Stimulated activated naive CD8-positive, alpha-beta T cell treated with anti-CD3 and anti-CD28 coated beads, Interleukin-15, Interleukin-2, amounts not matched to agents 100 ng/mL and 50 ng/mL, for 24 hours (primary cell): ENCODE data around the gene GAL3ST1.
A peak's percentile ranks its signal among the peaks of the same experiment; 100 is the strongest.
"Not testable (repeated sequence)": the region's sequence is repeated elsewhere in the genome, so short reads cannot be mapped to it uniquely, and the experiment has no call there.

Experiments used
- H3K27ac Mint-ChIP-seq: one replicate; pipeline ENCODE4 v1.8.0; 2021; ENCODE audit warnings: mild to moderate bottlenecking, mixed read lengths
- H3K27me3 Mint-ChIP-seq: one replicate; pipeline ENCODE4 v1.8.0; 2021; ENCODE audit warnings: mixed read lengths
- H3K36me3 Mint-ChIP-seq: one replicate; pipeline ENCODE4 v1.8.0; 2021; ENCODE audit warnings: low read depth, mixed read lengths
- H3K4me1 Mint-ChIP-seq: one replicate; pipeline ENCODE4 v1.8.0; 2021; ENCODE audit warnings: low read depth, mixed read lengths
- H3K4me3 Mint-ChIP-seq: one replicate; pipeline ENCODE4 v1.8.0; 2021; ENCODE audit warnings: mild to moderate bottlenecking, mixed read lengths
- H3K9me3 Mint-ChIP-seq: one replicate; pipeline ENCODE4 v1.8.0; 2021; ENCODE audit warnings: mixed read lengths

The GAL3ST1 gene

DNA sequence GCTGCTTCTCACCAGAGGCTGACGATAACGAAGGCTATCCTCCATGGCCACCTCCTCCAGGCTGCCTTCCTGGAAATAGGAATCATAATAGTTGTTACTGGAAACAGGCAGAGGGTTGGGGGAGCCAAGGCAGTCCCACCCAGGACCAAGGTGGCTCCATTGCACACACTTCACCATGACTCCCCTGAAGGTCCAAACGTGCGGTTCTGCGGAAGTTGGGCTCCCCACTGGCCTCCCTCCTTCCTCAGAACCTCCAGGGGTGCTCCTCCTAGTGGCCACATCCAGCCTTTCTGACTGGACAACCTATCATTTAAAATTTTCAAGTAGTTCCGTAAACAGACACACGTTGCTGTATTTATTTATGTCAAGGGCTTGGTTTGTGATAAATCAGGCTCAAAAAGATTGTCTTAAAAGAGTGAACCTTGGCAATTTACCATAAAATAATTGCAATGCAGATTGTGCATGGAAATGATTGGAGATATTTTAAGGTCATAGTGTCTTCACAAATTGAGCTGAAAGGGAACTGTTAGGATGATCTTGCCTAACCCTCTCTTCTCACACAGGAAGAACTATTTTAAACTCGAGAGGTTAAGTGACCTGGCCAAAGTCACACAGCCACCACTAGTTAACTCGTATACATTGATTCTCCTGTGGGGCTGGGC, 31.1 kb upstream of the GAL3ST1 start:
- Mint-ChIP-seq H3K4me3 (peak overlapping the region; percentile 26), H3K9me3 (no peaks in the 10 kb centered on the region), H3K27me3 (no peaks in the 10 kb centered on the region), H3K27ac (no peak overlapping the region), H3K4me1 (peaks cover 37% of the 10 kb centered on the region), H3K36me3 (no peaks in the 10 kb centered on the region)

DNA sequence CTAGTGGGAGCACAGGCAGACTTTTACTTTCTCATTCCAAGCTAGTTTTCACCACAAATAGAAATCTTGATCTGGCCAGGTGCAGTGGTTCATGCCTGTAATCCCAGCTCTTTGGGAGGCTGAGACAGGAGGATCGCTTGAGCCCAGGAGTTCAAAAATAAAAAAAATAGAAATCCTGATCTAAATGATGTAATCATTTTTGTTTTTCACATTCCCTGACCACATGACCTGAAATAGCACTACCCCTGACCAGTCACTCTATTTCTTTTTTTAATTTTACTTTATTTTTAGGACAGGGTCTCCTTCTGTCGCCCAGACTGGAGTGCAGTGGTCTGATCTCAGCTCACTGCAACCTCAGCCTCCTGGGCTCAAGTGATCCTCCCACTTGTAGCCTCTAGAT, 30.3 kb upstream of the GAL3ST1 start:
- no peak overlapping the region for H3K27ac Mint-ChIP-seq
- H3K36me3 Mint-ChIP-seq: no peaks in the 10 kb centered on the region
- no peak overlapping the region for H3K4me3 Mint-ChIP-seq
- H3K9me3 Mint-ChIP-seq: no peaks in the 10 kb centered on the region
- H3K27me3 Mint-ChIP-seq: no peaks in the 10 kb centered on the region
- H3K4me1 Mint-ChIP-seq: peaks cover 35% of the 10 kb centered on the region

DNA sequence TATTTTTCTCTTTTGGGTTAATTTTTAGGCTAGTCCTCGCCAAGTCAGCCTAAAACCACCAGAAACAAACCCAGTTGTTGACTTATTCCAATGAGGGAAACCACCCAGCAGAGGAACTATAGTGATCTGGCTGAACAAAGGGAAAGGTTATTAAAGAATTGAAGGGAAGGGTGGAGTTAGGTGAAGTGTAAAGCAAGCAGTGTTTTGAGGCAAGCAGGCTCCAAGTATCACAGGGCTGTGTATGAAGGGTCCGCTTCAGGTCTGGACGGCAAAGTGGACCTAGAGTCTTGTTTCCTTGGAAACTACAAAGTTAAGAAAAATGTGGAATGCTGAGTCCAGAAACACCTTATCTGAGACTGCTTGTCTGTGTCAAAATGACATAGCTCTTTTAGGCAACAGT, 29.3 kb upstream of the GAL3ST1 start:
- Mint-ChIP-seq H3K27me3 (no peaks in the 10 kb centered on the region), H3K9me3 (no peaks in the 10 kb centered on the region), H3K4me1 (peaks cover 26% of the 10 kb centered on the region), H3K36me3 (no peaks in the 10 kb centered on the region), H3K27ac (no peak overlapping the region), H3K4me3 (no peak overlapping the region)

DNA sequence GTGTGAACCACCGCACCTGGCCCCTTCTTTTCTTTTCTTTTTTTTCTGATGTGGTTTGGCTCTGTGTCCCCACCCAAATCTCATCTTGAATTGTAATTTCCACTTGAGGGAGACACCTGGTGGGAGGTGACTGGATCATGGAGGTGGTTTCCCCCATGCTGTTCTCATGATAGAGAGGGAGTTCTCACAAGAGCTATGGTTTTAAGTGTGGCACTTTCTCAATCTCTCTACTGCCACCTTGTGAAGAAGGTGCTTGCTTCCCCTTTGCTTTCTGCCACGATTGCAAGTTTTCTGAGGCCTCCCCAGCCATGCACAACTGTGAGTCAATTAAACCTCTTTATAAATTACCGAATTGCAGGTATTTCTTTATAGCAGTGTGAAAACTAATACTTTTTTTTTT, 27.6 kb upstream of the GAL3ST1 start:
- Mint-ChIP-seq H3K27me3 (no peaks in the 10 kb centered on the region), H3K4me3 (no peak overlapping the region), H3K36me3 (no peaks in the 10 kb centered on the region), H3K27ac (no peak overlapping the region), H3K4me1 (peaks cover 17% of the 10 kb centered on the region), H3K9me3 (no peaks in the 10 kb centered on the region)

DNA sequence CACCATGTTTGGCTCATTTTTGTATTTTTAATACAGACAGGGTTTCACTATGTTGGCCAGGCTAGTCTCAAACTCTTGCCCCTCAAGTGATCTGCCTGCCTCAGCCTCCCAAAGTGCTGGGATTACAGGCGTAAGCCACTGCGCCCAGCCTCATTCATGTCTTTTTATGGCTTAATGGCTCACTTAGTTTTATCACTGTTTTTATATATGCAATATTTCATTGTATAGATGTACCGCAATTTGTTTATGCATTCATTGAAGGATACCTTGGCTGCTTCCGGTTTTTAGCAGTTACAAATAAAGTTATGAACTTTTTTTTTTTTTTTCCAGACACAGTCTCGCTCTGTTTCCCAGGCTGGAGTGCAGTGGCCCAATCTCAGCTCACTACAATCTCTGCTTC, 27.0 kb upstream of the GAL3ST1 start:
- no peaks in the 10 kb centered on the region for H3K9me3 Mint-ChIP-seq
- H3K27ac Mint-ChIP-seq: no peak overlapping the region
- no peak overlapping the region for H3K4me3 Mint-ChIP-seq
- H3K4me1 Mint-ChIP-seq: peaks cover 14% of the 10 kb centered on the region
- H3K27me3 Mint-ChIP-seq: no peaks in the 10 kb centered on the region
- no peaks in the 10 kb centered on the region for H3K36me3 Mint-ChIP-seq

DNA sequence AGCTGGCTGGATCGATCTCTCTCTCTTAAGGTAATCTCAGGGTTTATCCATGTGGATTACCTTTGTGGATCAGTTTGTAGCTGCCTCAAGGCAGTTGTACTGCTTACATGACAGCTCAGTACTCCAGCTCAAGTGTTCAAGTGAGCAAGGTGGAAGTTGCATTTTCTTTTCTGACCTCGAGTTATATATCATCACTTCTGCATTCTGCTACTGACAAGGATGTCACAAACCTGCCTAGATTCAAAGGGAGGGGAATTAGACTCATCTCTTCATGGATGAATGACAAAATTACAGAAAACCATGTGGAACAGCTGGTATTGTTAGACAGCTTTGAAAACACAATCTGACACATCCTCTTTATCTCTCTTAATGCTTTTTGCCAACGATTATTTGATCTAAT, 26.5 kb upstream of the GAL3ST1 start:
- Mint-ChIP-seq H3K27ac (no peak overlapping the region), H3K4me3 (no peak overlapping the region), H3K27me3 (no peaks in the 10 kb centered on the region), H3K9me3 (no peaks in the 10 kb centered on the region), H3K36me3 (no peaks in the 10 kb centered on the region), H3K4me1 (peaks cover 8% of the 10 kb centered on the region)

DNA sequence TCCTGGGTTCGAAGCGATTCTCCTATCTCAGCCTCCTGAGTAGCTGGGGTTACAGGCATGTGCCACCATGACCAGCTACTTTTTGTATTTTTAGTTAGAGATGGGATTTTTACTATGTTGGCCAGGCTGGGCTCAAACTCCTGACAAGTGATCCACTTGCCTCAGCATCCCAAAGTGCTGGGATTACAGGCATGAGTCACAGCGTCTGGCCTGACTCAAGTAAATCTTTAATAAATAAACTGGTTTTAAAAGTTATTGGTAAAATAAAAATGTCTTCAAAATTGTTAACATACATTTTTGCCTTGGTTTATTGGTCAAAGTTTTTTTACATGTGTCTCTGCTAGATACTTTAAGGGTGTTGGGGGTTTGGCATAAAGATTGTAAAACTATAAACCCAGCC, 24.5 kb upstream of the GAL3ST1 start:
- no peaks in the 10 kb centered on the region for H3K36me3 Mint-ChIP-seq
- no peak overlapping the region for H3K27ac Mint-ChIP-seq
- H3K4me3 Mint-ChIP-seq: no peak overlapping the region

DNA sequence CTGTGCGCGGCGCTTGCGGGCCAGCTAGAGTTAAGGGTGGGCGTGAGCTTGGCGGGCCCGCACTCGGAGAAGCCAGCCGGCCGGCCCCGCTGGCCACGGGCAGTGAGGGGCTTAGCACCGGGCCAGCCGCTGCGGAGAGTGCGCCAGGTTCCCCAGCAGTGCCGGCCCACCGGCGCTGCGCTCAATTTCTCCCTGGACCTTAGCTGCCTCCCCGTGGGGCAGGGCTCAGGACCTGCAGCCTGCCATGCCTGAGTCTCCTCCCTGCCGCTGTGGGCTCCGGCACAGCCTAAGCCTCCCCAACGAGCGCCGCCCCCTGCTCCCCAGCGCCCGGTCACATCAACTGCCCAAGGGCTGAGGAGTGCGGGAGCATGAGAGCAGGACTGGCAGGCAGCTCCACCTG, 22.4 kb upstream of the GAL3ST1 start:
- Mint-ChIP-seq H3K27ac (no peak overlapping the region), H3K9me3 (no peaks in the 10 kb centered on the region), H3K4me1 (peaks cover under 1% of the 10 kb centered on the region), H3K27me3 (no peaks in the 10 kb centered on the region), H3K4me3 (no peak overlapping the region), H3K36me3 (no peaks in the 10 kb centered on the region)

More for the DNA sequence above, 24.5 kb upstream of the GAL3ST1 start:
- Mint-ChIP-seq H3K9me3 (no peaks in the 10 kb centered on the region), H3K4me1 (peaks cover 4% of the 10 kb centered on the region), H3K27me3 (no peaks in the 10 kb centered on the region)

DNA sequence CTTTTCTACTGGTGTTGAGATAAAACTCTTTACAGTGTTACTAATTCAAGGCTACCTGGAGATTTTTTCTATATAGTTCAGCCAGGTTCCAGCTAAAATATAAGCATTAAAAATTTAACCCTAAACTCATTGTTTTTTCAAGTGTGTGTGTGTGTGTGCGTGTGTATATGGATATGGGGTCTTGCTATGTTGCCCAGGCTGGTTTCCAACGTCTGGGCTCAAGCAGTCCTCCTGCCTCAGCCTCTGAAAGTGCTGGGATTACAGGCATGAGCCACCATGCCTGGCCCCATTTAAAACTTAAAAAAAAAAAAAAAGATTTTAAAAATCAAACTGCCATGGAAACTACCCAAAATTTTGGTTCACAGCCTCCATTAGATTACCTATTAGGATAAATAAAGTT, 21.7 kb upstream of the GAL3ST1 start:
- no peaks in the 10 kb centered on the region for H3K36me3 Mint-ChIP-seq
- H3K9me3 Mint-ChIP-seq: no peaks in the 10 kb centered on the region
- no peak overlapping the region for H3K27ac Mint-ChIP-seq
- H3K27me3 Mint-ChIP-seq: no peaks in the 10 kb centered on the region
- H3K4me1 Mint-ChIP-seq: no peaks in the 10 kb centered on the region
- H3K4me3 Mint-ChIP-seq: no peak overlapping the region

DNA sequence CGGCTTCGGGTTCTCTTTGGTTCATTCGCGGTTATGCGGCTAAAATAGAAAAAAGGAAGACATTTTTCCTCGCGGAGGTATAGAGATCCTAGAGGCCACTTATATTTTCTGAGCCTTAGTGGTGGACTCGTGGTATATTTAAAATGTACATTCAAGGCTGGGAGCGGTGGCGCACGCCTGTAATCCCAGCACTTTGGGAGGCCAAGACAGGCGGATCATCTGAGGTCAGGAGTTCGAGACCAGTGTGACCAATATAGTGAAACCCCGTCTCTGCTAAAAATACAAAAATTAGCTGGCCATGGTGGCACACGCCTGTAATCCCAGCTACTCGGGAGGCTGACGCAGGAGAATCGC, 17.9 kb upstream of the GAL3ST1 start:
- not testable (repeated sequence) for H3K27me3 Mint-ChIP-seq, H3K9me3 Mint-ChIP-seq, H3K4me3 Mint-ChIP-seq, H3K27ac Mint-ChIP-seq, H3K4me1 Mint-ChIP-seq
- H3K36me3 Mint-ChIP-seq: peaks cover 31% of the 10 kb centered on the region

DNA sequence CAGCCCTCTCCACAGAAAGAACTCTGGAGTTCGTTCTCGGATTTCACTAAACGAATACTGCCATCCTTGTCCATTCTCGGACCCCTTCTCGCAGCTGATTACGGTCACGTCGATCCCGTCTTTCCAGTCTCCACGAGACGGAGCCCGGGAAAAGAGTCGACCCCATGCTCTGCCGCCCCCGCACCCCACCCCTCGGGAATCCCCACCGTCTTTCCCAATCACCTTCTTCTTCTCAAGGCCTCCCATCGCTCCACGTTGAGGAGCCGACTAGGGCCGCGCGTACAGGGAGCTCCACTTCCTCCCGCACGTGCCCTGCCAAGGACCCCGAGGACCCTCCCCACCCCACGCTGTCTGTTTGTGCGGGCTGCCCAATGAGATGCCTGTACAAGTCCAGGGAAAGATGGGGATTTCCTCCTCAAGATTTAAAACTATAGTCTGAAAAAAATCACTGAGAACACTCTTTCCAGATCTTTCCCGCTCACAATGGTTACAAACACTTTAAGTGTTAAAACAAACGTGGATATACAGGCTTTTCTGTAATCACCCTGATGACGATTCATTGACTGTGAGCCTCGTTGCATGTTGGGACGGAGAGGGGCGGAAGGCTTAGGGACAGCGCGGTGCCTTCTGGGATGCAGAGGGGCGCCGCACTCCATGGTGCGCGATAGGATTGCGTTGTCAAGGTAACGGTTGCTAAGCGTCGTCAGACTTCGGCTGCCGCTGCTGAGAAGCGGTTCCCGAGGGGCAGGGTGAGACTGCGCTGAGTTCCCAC, 17.3 kb upstream of the GAL3ST1 start, which contains the start of gene PES1:
Gene PES1, minus strand, starts transcription at position 323 of the 772 bp plus-strand sequence. Its CDS starts 77 bp downstream, at position 246.
- Mint-ChIP-seq H3K9me3 (no peaks in the 10 kb centered on the region), H3K27ac (no peak within 1 kb of the TSS), H3K36me3 (peaks cover 36% of the 10 kb centered on the region), H3K4me3 (no peak within 1 kb of the TSS), H3K27me3 (no peaks in the 10 kb centered on the region), H3K4me1 (no peaks in the 10 kb centered on the region)

DNA sequence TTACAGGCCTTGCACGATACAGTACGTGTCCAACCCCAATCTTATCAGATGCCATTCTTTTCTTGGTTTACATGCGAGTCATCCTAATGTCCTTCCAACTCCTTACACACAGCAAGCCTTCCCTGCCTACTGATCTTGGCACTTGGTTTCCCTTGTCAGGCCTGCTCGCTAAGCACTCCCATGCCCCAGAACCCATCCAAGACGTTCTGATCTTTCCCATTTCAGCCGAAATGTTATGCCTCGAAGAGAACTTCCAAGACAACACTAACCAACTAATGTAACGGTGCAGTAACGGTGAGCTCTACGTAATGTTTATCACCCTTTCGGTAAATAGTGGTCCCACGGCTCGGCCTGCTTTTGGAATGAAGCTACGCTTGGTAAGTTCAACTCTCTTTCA, 16.7 kb upstream of the GAL3ST1 start:
- no peaks in the 10 kb centered on the region for H3K27me3 Mint-ChIP-seq
- H3K4me1 Mint-ChIP-seq: no peaks in the 10 kb centered on the region

DNA sequence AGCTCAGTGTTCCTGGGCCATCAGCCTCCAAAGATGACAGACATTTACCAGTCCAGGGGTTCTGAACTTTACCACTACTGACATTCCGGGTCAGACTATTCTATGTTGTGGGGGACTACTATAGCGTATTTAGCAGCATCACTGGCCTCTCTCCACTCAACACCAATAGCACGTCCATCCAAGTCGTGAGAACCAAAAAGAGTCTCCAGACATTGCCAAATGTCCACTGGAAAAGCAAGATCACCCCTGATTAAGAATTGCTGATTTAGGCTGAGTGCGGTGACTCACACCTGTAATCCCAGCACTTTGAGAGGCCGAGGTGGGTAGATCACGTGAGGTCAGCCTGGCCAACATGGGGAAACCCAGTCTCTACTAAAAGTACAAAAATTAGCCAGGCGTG, 11.9 kb upstream of the GAL3ST1 start:
- H3K4me1 Mint-ChIP-seq: no peaks in the 10 kb centered on the region
- no peak overlapping the region for H3K27ac Mint-ChIP-seq
- peaks cover 82% of the 10 kb centered on the region for H3K36me3 Mint-ChIP-seq
- H3K4me3 Mint-ChIP-seq: no peak overlapping the region
- no peaks in the 10 kb centered on the region for H3K27me3 Mint-ChIP-seq
- H3K9me3 Mint-ChIP-seq: no peaks in the 10 kb centered on the region

More for the DNA sequence above, 16.7 kb upstream of the GAL3ST1 start:
- no peaks in the 10 kb centered on the region for H3K9me3 Mint-ChIP-seq
- H3K36me3 Mint-ChIP-seq: peaks cover 42% of the 10 kb centered on the region
- H3K27ac Mint-ChIP-seq: no peak overlapping the region
- H3K4me3 Mint-ChIP-seq: no peak overlapping the region

DNA sequence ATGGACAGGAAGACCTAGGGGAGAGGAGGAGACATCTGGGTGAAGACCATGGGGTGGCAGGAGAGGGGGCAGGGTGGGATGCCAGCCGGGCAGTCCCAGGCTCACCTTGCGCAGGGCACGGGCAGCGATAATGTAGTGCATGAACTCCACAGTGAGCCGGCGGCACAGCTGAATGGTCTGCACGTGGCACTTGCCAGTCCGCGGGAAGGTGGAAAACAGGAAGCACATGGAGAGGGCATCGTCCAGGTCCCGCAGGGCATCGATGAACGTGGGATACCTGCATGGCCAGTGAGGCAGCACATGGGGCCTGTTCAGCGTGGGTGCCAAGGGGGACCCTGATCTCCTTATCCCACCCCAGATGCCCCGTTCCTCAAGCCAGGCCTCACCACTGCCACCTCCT, 10.0 kb upstream of the GAL3ST1 start:
- H3K36me3 Mint-ChIP-seq: peaks cover 89% of the 10 kb centered on the region
- H3K27ac Mint-ChIP-seq: no peak overlapping the region
- no peaks in the 10 kb centered on the region for H3K9me3 Mint-ChIP-seq

DNA sequence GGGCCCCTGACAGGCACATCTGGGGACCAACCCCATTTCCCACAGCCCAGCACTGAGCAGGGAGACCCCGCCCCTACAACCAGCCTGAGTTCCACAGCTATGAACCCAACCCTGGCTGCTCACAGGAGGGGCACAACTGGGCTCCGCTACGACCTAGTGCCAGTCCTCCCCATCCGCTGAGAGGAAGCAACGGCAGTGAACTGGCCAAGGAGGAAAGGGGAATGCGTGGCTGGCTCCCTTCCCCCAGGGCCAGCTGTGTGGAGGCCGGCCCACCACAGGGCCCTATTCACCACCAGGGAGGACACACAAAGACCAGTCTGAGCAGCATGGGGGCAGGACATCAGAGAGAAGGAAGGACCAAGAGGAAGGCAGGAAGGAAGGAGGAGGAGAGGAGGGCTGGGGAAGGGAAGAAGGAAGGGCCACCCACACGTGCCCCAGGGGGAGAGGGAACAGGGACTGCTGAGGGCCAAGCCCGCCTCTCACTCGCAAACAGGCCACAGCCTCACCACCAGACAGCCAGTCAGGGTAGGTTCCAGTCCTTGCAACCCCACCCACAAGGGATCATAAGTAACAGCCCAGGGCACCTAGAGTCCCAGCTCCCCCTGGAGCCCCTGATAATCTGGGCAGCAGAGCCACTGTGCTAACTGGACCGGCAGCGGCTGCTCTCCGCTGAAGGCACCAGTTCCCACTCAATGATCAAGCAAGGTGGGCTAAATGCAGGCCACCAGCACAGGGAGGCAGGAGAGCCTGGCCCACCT, 8.5 kb upstream of the GAL3ST1 start:
- Mint-ChIP-seq H3K27ac (no peak overlapping the region), H3K36me3 (peaks cover 88% of the 10 kb centered on the region), H3K9me3 (no peaks in the 10 kb centered on the region), H3K4me1 (no peaks in the 10 kb centered on the region), H3K27me3 (no peaks in the 10 kb centered on the region), H3K4me3 (no peak overlapping the region)

More for the DNA sequence above, 10.0 kb upstream of the GAL3ST1 start:
- H3K27me3 Mint-ChIP-seq: no peaks in the 10 kb centered on the region
- no peaks in the 10 kb centered on the region for H3K4me1 Mint-ChIP-seq
- no peak overlapping the region for H3K4me3 Mint-ChIP-seq
